ENCODE measurements around the gene LEP. TPM values are rescaled to one million over a fixed set of nuclear protein-coding genes. Genes with fewer than 3 reads are reported as not detected.

LEP gene
- total RNA-seq (2011; cell fraction: chromatin; rRNA removed; ENCODE audit: low replicate concordance) = not detected in 2 replicates
- not detected in 2 replicates for total RNA-seq (2011; cell fraction: nucleolus; rRNA removed)
- not detected in 2 replicates for total RNA-seq (2011; cell fraction: nucleoplasm; rRNA removed)
- total RNA-seq (2014; rRNA removed) (not detected in 2 replicates), total RNA-seq (2014; rRNA removed; fragmentation: Illumina TruSeq; extraction: Trizol) (not detected in 2 replicates), total RNA-seq (2015; rRNA removed; fragmentation: Illumina TruSeq; extraction: Trizol) (not detected in 2 replicates), total RNA-seq (2021) (not detected in 2 replicates), polyA plus RNA-seq (2011; rRNA removed) (not detected in 2 replicates), polyA plus RNA-seq (2014; fragmentation: Illumina TruSeq; extraction: Trizol) (not detected in 2 replicates), polyA plus RNA-seq (2014; fragmentation: Nextera tagmentation; extraction: Ambion mirVana) (not detected), polyA plus RNA-seq (2014; rRNA removed) (not detected in 2 replicates), polyA minus RNA-seq (2011; rRNA and poly(A)+ RNA removed) (not detected in 2 replicates), Bru-seq, nascent RNA (percentile 6 among the genes with signal in this experiment), BruChase-seq, experiment 1, labeled RNA remaining after a 2-hour chase (not detected), BruChase-seq, experiment 2, labeled RNA remaining after a 6-hour chase (percentile 6 among the genes with signal in this experiment)
- not detected in 2 replicates for polyA plus RNA-seq (2011; cell fraction: cytosol; rRNA removed)
- not detected in 2 replicates for polyA plus RNA-seq (2011; cell fraction: nucleus; rRNA removed)
- polyA plus RNA-seq (2012) = 0.04 and 0.06 TPM in 2 replicates
- polyA minus RNA-seq (2011; cell fraction: cytosol; rRNA and poly(A)+ RNA removed) = not detected in 2 replicates
- not detected in 2 replicates for polyA minus RNA-seq (2011; cell fraction: nucleus; rRNA and poly(A)+ RNA removed)
- long read RNA-seq, experiment 1 = 0 reads
- long read RNA-seq, experiment 2 = 0 reads
- long read RNA-seq, experiment 3 = 0 reads

DNA sequence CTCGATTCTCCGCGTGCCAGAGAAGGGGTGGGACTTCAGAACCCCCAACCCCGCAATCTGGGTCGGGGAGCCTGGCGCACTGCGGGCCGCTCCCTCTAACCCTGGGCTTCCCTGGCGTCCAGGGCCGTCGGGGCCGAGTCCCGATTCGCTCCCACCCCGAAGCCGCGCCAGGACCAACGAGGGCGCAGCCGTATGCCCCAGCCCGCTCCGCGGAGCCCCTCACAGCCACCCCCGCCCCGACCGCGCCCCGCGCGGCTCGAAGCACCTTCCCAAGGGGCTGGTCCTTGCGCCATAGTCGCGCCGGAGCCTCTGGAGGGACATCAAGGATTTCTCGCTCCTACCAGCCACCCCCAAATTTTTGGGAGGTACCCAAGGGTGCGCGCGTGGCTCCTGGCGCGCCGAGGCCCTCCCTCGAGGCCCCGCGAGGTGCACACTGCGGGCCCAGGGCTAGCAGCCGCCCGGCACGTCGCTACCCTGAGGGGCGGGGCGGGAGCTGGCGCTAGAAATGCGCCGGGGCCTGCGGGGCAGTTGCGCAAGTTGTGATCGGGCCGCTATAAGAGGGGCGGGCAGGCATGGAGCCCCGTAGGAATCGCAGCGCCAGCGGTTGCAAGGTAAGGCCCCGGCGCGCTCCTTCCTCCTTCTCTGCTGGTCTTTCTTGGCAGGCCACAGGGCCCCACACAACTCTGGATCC is at the start of gene LEP:
Gene LEP, plus strand, starts transcription at position 583 of the 691 bp plus-strand sequence. CDS start 10,741 bp downstream, outside the sequence.
- H3K4me1 ChIP-seq (replicated peaks in 1 of 2; ENCODE audit: control insufficient read depth in 2 of 2, insufficient read depth in 2 of 2, low read length in 2 of 2) = peaks cover 0 to 7% of the 10 kb centered on the region in 2 experiments; a peak in 2 of 5 replicates
- FAIRE-seq (no peak), ATAC-seq (no peak), DNase-seq (ENCODE audit: extremely low read depth in 1 of 4, low spot score in 3 of 4) (no peak)
- no peaks in the 10 kb centered on the region for H3K9me1 ChIP-seq (ENCODE audit: control insufficient read depth, insufficient read depth, low read length)
- H2AFZ ChIP-seq (ENCODE audit: low read depth, low read length) = no peak within 1 kb of the TSS
- H3K36me3 ChIP-seq (ENCODE audit: control insufficient read depth, insufficient read depth, low read length) = no peaks in the 10 kb centered on the region
- H3K9ac ChIP-seq (ENCODE audit: insufficient read depth in 1 of 2, low read depth in 2 of 2, low read length in 2 of 2) = no peak within 1 kb of the TSS
- H3K4me3 ChIP-seq = no peak within 1 kb of the TSS
- in situ Hi-C loops (cut with MboI) = no loop called here
- no peaks in the 10 kb centered on the region for H4K20me1 ChIP-seq (replicated peaks; ENCODE audit: control insufficient read depth, insufficient read depth, low read length)
- no peak within 1 kb of the TSS for H3K4me2 ChIP-seq (ENCODE audit: insufficient read depth, low read length)
- 19% methylated on average over 60 of the region's 67 CpGs for WGBS (ENCODE audit: insufficient coverage, low coverage, missing lambda C conversion rate)
- H3K27ac ChIP-seq (ENCODE audit: extremely low read depth, low read depth, low read length) = no peak within 1 kb of the TSS
- no peaks in the 10 kb centered on the region for H3K9me3 ChIP-seq (replicated peaks; ENCODE audit: control insufficient read depth, insufficient read depth, low read depth, low read length)
- intact Hi-C loops (cut with micrococcal nuclease) = no loop called here
- POLR2A ChIA-PET = interaction anchor here (0.8 kb wide), 1 partner anchor 49 kb away, joined by 3 read pairs; no protein-coding TSS in a partner anchor
- CTCF ChIA-PET (ENCODE audit: low intra/inter-chr PET ratio) = no interaction called here
- H3K79me2 ChIP-seq (ENCODE audit: control insufficient read depth, insufficient read depth, low read length) = no peaks in the 10 kb centered on the region
- peaks cover 44 to 53% of the 10 kb centered on the region in 2 experiments for H3K27me3 ChIP-seq (ENCODE audit: control insufficient read depth in 2 of 2, insufficient read depth in 2 of 2, low read length in 2 of 2)
- TF ChIP-seq CEBPB (tag; IDR thresholded peaks at IDR 0.05) (peak; percentile 60), ZNF12 (CRISPR knock-in tag; IDR thresholded peaks at IDR 0.05) (no peak), NFIC (IDR thresholded peaks at IDR 0.05) (no peak), CEBPG (CRISPR knock-in tag; IDR thresholded peaks at IDR 0.05) (0 out of 2 replicates have a peak, but pooled peaks have one; percentile 21), CEBPG (tag; conservative IDR thresholded peaks at IDR 0.05 in 1 of 2, IDR thresholded peaks at IDR 0.05 in 1 of 2) (0 out of 4 replicates have a peak, but pooled peaks of 1 of the 2 experiments have one; percentile 14), XRCC5 (IDR thresholded peaks at IDR 0.05; ENCODE audit: low read depth, low read length) (no peak), IRF2 (CRISPR knock-in tag; IDR thresholded peaks at IDR 0.05) (no peak)
- BruUV-seq (replicated peaks) = no TSS peak
